ENCODE results near the gene ZCCHC3.

DNA sequence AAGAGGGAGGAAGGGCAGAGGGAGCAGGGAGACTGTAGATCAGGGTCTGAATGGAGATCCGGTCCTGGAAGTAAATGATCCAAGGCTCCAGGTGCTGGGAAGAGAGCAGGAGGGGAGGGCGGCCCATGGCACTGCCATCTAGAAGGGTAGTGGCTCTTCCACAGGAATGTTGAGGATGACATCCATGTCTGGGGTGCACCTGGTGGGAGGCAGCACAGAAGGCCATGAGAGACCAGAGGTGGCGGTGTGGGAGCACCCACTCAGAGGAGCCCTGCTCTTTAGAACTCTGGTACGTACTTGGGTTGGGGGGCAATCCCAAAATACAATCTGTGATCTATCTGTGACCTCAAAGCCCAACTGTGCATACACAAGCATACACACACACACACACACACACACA, 26.3 kb upstream of the ZCCHC3 start:
- TF ChIP-seq EZH2 (IDR thresholded peaks at IDR 0.05; ENCODE audit: insufficient read depth, poor library complexity, severe bottlenecking) (no peak), EZH2phosphoT487 (IDR thresholded peaks at IDR 0.05; ENCODE audit: insufficient read depth, low read depth) (no peak)
